ENCODE data around the gene CDC42BPA. TPM values are rescaled to one million over a fixed set of nuclear protein-coding genes. Genes with fewer than 3 reads are reported as not detected.

The CDC42BPA gene
- total RNA-seq, 1 experiment from 2014 or later = 30.1 TPM

GRCh38 chr1:227321035-227321434, 2.7 kb upstream of the CDC42BPA start:
- H4K20me1 ChIP-seq (ENCODE audit: control insufficient read depth, insufficient read depth, insufficient read length) = no peaks in the 10 kb centered on the region
- no peaks in the 10 kb centered on the region for H3K9me3 ChIP-seq (ENCODE audit: control insufficient read depth, low read depth, low read length)
- no peak for TF ChIP-seq CTCF (conservative IDR thresholded peaks at IDR 0.05)
- H2BK15ac ChIP-seq (ENCODE audit: low read depth, low read length) = no peak overlapping the region
- H3K79me2 ChIP-seq (ENCODE audit: insufficient read depth, low read length) = peaks cover 10% of the 10 kb centered on the region; the same call in 1 of the 2 replicates
- H3K27ac ChIP-seq (ENCODE audit: insufficient read length, low read depth, low read length) = no peak overlapping the region
- no peaks in the 10 kb centered on the region for H3K27me3 ChIP-seq (ENCODE audit: insufficient read depth, low read length)
- no peak overlapping the region for H4K91ac ChIP-seq (ENCODE audit: insufficient read length, low read depth, low read length)
- Mint-ChIP-seq H3K27ac (no peak overlapping the region), H3K4me1 (peaks cover 18 to 28% of the 10 kb centered on the region in 2 experiments), H3K27me3 (ENCODE audit: low read depth) (peaks cover 3% of the 10 kb centered on the region), H3K36me3 (ENCODE audit: insufficient read depth in 1 of 3, low read depth in 3 of 3) (peaks cover 0 to 2% (median 0%) of the 10 kb centered on the region in 3 experiments; a peak in 1 of 7 replicates), H3K9me3 (0 out of 5 replicates have a peak, but pooled peaks cover 0 to 2% of the 10 kb centered on the region in 2 experiments), H3K4me3 (no peak overlapping the region)
- no peak overlapping the region for H3T11ph ChIP-seq (ENCODE audit: low read length)
- H2BK12ac ChIP-seq (ENCODE audit: insufficient read length, low read depth, low read length) = no peak overlapping the region
- peaks cover 3% of the 10 kb centered on the region; the same call in 1 of the 2 replicates for H3K4me1 ChIP-seq (ENCODE audit: insufficient read depth, low read length)
- no peak overlapping the region for H2BK5ac ChIP-seq (ENCODE audit: insufficient read length, low read length)
- no peak overlapping the region for H2BK20ac ChIP-seq (ENCODE audit: low read depth, low read length, poor library complexity, severe bottlenecking)
- no peak overlapping the region for H2AK5ac ChIP-seq (ENCODE audit: insufficient read length, low read length)
- no peak overlapping the region for H3K56ac ChIP-seq (ENCODE audit: insufficient read length, low read depth, low read length)
- H3K79me1 ChIP-seq (ENCODE audit: insufficient read depth, low read depth, low read length, poor library complexity, severe bottlenecking) = no peaks in the 10 kb centered on the region
- H3K4ac ChIP-seq (ENCODE audit: low read depth, low read length) = no peak overlapping the region
- no peak overlapping the region for H4K8ac ChIP-seq (replicated peaks; ENCODE audit: insufficient read length, low read depth, low read length)
- H3K18ac ChIP-seq (ENCODE audit: insufficient read length, low read depth, low read length) = no peak overlapping the region
- DNase-seq = no peak
- no peak overlapping the region for H3K14ac ChIP-seq (ENCODE audit: insufficient read depth, low read length)
- H3K23me2 ChIP-seq (ENCODE audit: insufficient read length, low read depth, low read length, poor library complexity, severe bottlenecking) = peaks cover 12% of the 10 kb centered on the region
- WGBS (ENCODE audit: extremely low coverage, insufficient read length, low lambda C conversion rate) = no CpG with 5 or more reads among the region's 2 CpGs
- no peak overlapping the region for H3K4me2 ChIP-seq (ENCODE audit: insufficient read depth, insufficient read length, low read length)
- H2AFZ ChIP-seq (ENCODE audit: low read length) = no peak overlapping the region
- no peak overlapping the region for H3K23ac ChIP-seq (ENCODE audit: insufficient read length, low read depth, low read length)
- no peak overlapping the region for H4K5ac ChIP-seq (ENCODE audit: insufficient read length, low read depth, low read length)
- no peak overlapping the region for H3K9ac ChIP-seq (ENCODE audit: extremely low read depth, insufficient read length, low read length)
- H2BK120ac ChIP-seq (ENCODE audit: low read depth, low read length, poor library complexity, severe bottlenecking) = no peak overlapping the region

Measured in H9 (cell line).